Heart left ventricle (tissue), 16 donors: ENCODE data around the gene RAB3D. TPM values are rescaled to one million over a fixed set of nuclear protein-coding genes. Genes with fewer than 3 reads are reported as not detected.

ENCODE experiments used
- ATAC-seq, 4 donors: fragments of 200-7000 bp; cut with Tn5 transposase; one replicate each; pipeline ENCODE4 v1.9.1; 2020 to 2022; ENCODE audit warnings: moderate library complexity in 4 of 4, mild to moderate bottlenecking in 3 of 4, moderate number of reproducible peaks in 1 of 4
- DNase-seq, 5 donors: peaks; one replicate each; pipeline ENCODE4 v3.0.0-alpha.2; 2020
- H3K27ac ChIP-seq, 12 donors: fragments of 200-600 bp; sonication (generic) in 4 of 12; one replicate each; pipeline versions ENCODE4 v1.5.0 to v1.8.0; 2016 to 2022; ENCODE audit warnings: mild to moderate bottlenecking in 2 of 12
- H3K27me3 ChIP-seq, 9 donors: fragments of 200-600 bp; sonication (generic) in 2 of 9; one replicate each; pipeline versions ENCODE4 v1.5.1 to v1.8.0; 2016 to 2022; ENCODE audit warnings: mild to moderate bottlenecking in 3 of 9
- H3K36me3 ChIP-seq, 9 donors: fragments of 200-600 bp; sonication (generic) in 2 of 9; one replicate each; pipeline versions ENCODE4 v1.5.0 to v1.8.0; 2018 to 2022; ENCODE audit warnings: mild to moderate bottlenecking in 2 of 9
- H3K4me1 ChIP-seq, 12 donors: fragments of 200-600 bp; sonication (generic) in 4 of 12; one replicate each; pipeline versions ENCODE4 v1.5.0 to v1.8.0; 2016 to 2022; ENCODE audit warnings: mild to moderate bottlenecking in 3 of 12
- H3K4me3 ChIP-seq, 12 donors: fragments of 200-600 bp; sonication (generic) in 4 of 12; one replicate each; pipeline versions ENCODE4 v1.5.0 to v1.8.0; 2017 to 2022; ENCODE audit warnings: mild to moderate bottlenecking in 9 of 12, moderate library complexity in 4 of 12
- H3K9me3 ChIP-seq, 12 donors: fragments of 200-600 bp; sonication (generic) in 4 of 12; one replicate each; pipeline versions ENCODE4 v1.5.0 to v1.8.0; 2016 to 2022; ENCODE audit warnings: mild to moderate bottlenecking in 1 of 12
- POLR2A ChIP-seq, 2 donors: fragments of 450-650 bp; IDR thresholded peaks; one replicate each; pipeline ENCODE4 v1.6.1; 2017; ENCODE audit warnings: antibody characterized with exemption in 2 of 2, mild to moderate bottlenecking in 2 of 2, moderate library complexity in 2 of 2
- WGBS, 4 donors: extraction: QIAGEN DNeasy Blood & Tissue Kit in 2 of 4; methylation state at CpG; one replicate each; pipeline versions ENCODE4 v1.1.5 to v1.1.7; 2013 to 2018; 5-methylcytosine and 5-hydroxymethylcytosine counted together
- intact Hi-C, 10 donors: fragments of 100-400 bp; cut with DNase I; formaldehyde crosslinking; loops; one replicate each; pipeline versions ENCODE4 v1.11.1 to v1.14.2; 2022
- polyA plus RNA-seq, 2 donors: library from polyadenylated mRNA; stranded (reverse); fragments of 200-250 nt; gene quantifications; one replicate each; pipeline ENCODE4 v1.2.3, GENCODE V29; 2013
- total RNA-seq, 9 donors: library from RNA; depleted of rRNA in 2 of 9; stranded (reverse); fragments of >200 nt in 2 of 9; fragmentation: NEBNext Ultra II Directional in 3 of 9; extraction: Animal tissue kit (Norgen Biotek cat#: 25700) in 3 of 9; gene quantifications; one replicate each; pipeline versions ENCODE4 v1.1.0 to v1.2.4, GENCODE V29; 2016 to 2023
- TF ChIP-seq, protein P1 (sequence below), 12 donors: fragments of 200-600 bp; sonication (generic) in 4 of 12; IDR thresholded peaks; one replicate each; pipeline versions ENCODE4 v1.5.0 to v1.8.0; 2018 to 2022; ENCODE audit warnings: antibody characterized with exemption in 12 of 12, mild to moderate bottlenecking in 5 of 12
- donor health status: ischemic (EF 13 %, LVEDD 7.1; RV severe dilation, severe dysfunction).
- donor health status: healthy with polysubstance abuse.
- donor health status: DM: no; HTN: yes; CAD: no.
- donor health status: DM: no; HTN: no; CAD: no.
- donor health status: ischemic (EF 25% LVEDD 6.9; RV normal size, moderate dysfunction).
- donor health status: ischemic (EF 25% LVEDD 5.7; RV mildly dilated, moderate dysfunction).
- donor health status: healthy.
- donor health status: DM: yes; HTN: yes; CAD: no.
- donor health status: ischemic (EF 35%, LVEDD 5.7; RV mildly dilated, moderate dysfunction).
- donor health status: nonischemic (EF 11% LVEDD 7.7; RV severe dilation, severe dysfunction).
- donor health status: DM: yes; HTN: yes; CAD: no.
- donor health status: PGD.
- donor health status: ischemic (EF 29% LVEDD 5.4; RV normal size, mild dysfunction).
- donor health status: nonischemic (EF 23%, LVEDD 6.1; RV moderate dilation, normal function).

Gene RAB3D
- total and polyA plus RNA-seq, 11 donors, result 2.5 to 15.1 (median 7.2) TPM

DNA sequence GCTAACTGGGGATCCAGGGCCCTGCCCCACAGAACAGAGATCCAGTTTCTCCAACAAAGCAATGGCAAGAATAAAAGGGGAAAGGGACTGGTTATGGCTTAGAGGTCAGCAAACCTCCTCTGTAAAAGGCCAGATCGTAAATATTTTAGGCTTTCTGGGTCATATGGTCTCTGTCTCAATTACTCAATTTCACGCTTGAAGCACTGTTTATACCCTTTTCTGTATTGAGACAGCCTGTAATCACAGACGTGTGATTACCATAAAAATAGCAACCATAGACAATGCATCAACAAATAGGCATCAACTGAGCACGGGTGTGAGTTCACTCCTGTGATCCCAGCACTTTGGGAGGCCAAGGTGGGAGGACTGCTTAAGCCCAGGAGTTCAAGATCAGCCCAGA is 9.3 kb downstream of the RAB3D start:
- Histone ChIP-seq H3K36me3 (peaks cover 0 to 96% (median 52%) of the 10 kb centered on the region in 9 donors), H3K9me3 (peaks cover 0 to 3% (median 0%) of the 10 kb centered on the region in 12 donors), H3K4me1 (peaks cover 0 to 5% (median 0%) of the 10 kb centered on the region in 12 donors), H3K27me3 (no peaks in the 10 kb centered on the region), H3K4me3 (no peak overlapping the region), H3K27ac (no peak overlapping the region)
- intact Hi-C loops, result no loop called here
- no peak for TF ChIP-seq POLR2A (IDR thresholded peaks at IDR 0.05)
- TF ChIP-seq, protein P1, sequence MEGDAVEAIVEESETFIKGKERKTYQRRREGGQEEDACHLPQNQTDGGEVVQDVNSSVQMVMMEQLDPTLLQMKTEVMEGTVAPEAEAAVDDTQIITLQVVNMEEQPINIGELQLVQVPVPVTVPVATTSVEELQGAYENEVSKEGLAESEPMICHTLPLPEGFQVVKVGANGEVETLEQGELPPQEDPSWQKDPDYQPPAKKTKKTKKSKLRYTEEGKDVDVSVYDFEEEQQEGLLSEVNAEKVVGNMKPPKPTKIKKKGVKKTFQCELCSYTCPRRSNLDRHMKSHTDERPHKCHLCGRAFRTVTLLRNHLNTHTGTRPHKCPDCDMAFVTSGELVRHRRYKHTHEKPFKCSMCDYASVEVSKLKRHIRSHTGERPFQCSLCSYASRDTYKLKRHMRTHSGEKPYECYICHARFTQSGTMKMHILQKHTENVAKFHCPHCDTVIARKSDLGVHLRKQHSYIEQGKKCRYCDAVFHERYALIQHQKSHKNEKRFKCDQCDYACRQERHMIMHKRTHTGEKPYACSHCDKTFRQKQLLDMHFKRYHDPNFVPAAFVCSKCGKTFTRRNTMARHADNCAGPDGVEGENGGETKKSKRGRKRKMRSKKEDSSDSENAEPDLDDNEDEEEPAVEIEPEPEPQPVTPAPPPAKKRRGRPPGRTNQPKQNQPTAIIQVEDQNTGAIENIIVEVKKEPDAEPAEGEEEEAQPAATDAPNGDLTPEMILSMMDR (IDR thresholded peaks at IDR 0.05), result no peak
- WGBS, 4 donors, result 80 to 88% (median 84%) methylated on average over 4 of the region's 4 CpGs
- no peak for ATAC-seq
- DNase-seq, result no peak

DNA sequence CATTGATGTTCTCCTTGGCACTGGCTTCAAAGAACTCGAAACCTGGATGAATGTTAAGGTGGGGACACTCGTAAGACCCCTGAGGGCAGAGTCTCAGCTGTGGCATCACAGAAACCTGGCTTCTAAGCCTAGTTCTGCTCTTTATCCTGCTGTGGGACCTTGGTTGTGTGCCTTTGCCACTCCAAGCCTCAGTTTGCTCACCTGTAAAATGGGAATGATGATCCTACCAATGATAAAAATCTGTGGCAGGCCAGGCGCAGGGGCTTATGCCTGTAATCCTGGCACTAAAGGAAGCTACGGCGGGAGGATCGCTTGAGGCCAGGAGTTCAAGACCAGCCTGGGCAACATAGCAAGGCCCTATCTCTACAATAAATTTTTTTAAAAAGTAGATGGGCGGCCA is 13.9 kb downstream of the RAB3D start:
- intact Hi-C loops, result no loop called here
- no peak for TF ChIP-seq POLR2A (IDR thresholded peaks at IDR 0.05)
- TF ChIP-seq, protein P1 (IDR thresholded peaks at IDR 0.05), result no peak
- ATAC-seq (no peak), DNase-seq (no peak)
- Histone ChIP-seq H3K9me3 (no peaks in the 10 kb centered on the region), H3K4me1 (peaks cover 0 to 50% (median 16%) of the 10 kb centered on the region in 12 donors), H3K27ac (peak overlapping the region in 1 of 12 donors; percentile 89), H3K36me3 (peaks cover 0 to 51% (median 24%) of the 10 kb centered on the region in 9 donors), H3K27me3 (no peaks in the 10 kb centered on the region), H3K4me3 (no peak overlapping the region)
- 87 to 97% (median 94%) methylated on average over 7 of the region's 7 CpGs for WGBS, 4 donors

DNA sequence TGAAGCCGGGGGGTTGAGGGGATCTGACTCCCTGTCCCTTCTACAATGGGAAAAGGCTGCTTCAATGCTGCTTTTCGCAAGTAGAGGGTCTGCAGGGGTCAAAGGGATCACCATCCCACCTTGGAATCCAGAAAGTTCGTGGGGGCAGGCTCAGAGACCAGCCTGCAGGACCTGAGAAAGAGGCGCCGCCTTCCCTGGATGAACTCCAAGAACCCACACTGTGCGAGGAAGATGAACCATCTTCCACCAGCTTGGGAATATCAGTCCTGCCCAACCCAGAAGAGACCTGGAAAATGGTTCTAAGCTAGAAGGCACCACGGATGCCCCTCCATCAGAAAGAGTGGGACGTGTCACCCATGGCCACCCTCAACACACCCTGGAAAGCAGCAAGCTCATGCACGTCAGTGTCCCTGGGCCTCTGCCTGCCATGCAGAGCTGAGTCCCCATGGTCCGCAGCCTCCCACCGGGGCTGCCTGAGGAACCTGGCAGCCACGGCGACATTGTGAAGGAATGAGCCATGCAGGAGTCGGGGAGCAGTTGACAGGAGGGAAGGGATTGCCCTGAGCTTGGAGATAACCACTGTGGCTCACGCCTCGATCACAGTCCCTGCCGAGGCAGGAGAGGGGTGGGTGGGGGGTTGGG is 14.6 kb downstream of the RAB3D start:
- 65 to 79% (median 76%) methylated on average over 8 to 17 of the region's 17 CpGs for WGBS, 4 donors
- DNase-seq (no peak), ATAC-seq (peak in 1 of 4 donors; percentile 14)
- Histone ChIP-seq H3K27ac (peak overlapping the region in 11 of 12 donors; percentile 27 to 89 (median 65)), H3K4me1 (peaks cover 0 to 54% (median 16%) of the 10 kb centered on the region in 12 donors), H3K4me3 (no peak overlapping the region), H3K27me3 (no peaks in the 10 kb centered on the region), H3K36me3 (peaks cover 0 to 45% (median 20%) of the 10 kb centered on the region in 9 donors), H3K9me3 (no peaks in the 10 kb centered on the region)
- intact Hi-C loops, result no loop called here
- TF ChIP-seq, protein P1 (IDR thresholded peaks at IDR 0.05), result no peak
- no peak for TF ChIP-seq POLR2A (IDR thresholded peaks at IDR 0.05)

DNA sequence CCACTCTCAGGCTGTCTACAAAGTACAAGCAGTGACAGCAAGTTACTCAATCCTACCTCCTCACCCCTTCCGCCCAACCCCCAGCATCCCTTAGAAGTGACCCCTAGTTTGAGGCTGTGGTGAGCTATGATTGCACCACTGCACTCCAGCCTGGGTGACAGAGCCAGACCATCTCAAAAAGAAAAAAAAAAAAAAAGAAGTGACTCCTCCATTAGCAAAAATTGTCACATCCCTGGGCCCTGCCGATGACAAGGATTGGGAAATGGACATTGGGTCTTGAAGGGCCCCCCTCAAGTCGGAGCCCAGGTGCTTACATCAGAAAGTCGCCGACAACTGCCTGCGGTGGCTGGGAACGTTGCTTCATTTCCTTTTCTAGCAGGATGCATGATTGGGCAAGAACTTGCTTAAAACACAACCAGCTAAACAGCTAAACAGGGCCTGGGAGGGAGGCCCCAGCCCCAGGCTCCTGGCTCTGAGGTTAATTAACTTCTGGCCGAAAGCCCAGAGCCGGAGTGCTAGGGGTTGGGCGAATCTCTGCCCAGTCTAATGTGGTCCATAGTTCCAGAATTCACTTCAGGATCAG is 15.3 kb downstream of the RAB3D start:
- peak; percentile 65 to 84 (median 76) for DNase-seq
- H3K4me1 ChIP-seq, result peaks cover 0 to 59% (median 16%) of the 10 kb centered on the region in 12 donors
- H3K9me3 ChIP-seq, result no peaks in the 10 kb centered on the region
- peaks cover 0 to 38% (median 16%) of the 10 kb centered on the region in 9 donors for H3K36me3 ChIP-seq
- peak; percentile 79 to 95 (median 91) for ATAC-seq
- intact Hi-C loops, result no loop called here
- H3K27ac ChIP-seq, result peak overlapping the region in 11 of 12 donors; percentile 36 to 89 (median 69)
- H3K4me3 ChIP-seq, result peak overlapping the region in 1 of 12 donors; percentile 12
- H3K27me3 ChIP-seq, result no peaks in the 10 kb centered on the region
- WGBS, 4 donors, result 23 to 39% (median 27%) methylated on average over 10 of the region's 10 CpGs
- TF ChIP-seq, protein P1 (IDR thresholded peaks at IDR 0.05), result no peak
